Spleen (tissue), 11 donors: ENCODE results near the gene ATP13A1. TPM values are rescaled to one million over a fixed set of nuclear protein-coding genes. Genes with fewer than 3 reads are reported as not detected.

Source experiments
- DNase-seq: peaks from one replicate; pipeline ENCODE4 v3.0.0-alpha.2; 2020
- H3K27ac ChIP-seq, 8 donors: fragments of 200-600 bp; sonication (generic) in 7 of 8; 1 replicate in 4 of 8; 2 replicates in 4 of 8; pipeline versions ENCODE4 v1.5.0 to v1.8.0; 2016 to 2021; ENCODE audit warnings: inconsistent platforms in 4 of 8, mild to moderate bottlenecking in 4 of 8, moderate library complexity in 1 of 8
- H3K27me3 ChIP-seq, 7 donors: fragments of 200-600 bp; sonication (generic) in 6 of 7; replicated peaks in 1 of 7; 1 replicate in 4 of 7; 2 replicates in 3 of 7; pipeline versions ENCODE4 v1.5.0 to v1.8.0; 2016 to 2021; ENCODE audit warnings: inconsistent platforms in 3 of 7, mild to moderate bottlenecking in 1 of 7
- H3K36me3 ChIP-seq, 6 donors: fragments of 200-600 bp; sonication (generic) in 5 of 6; 1 replicate in 4 of 6; 2 replicates in 2 of 6; pipeline versions ENCODE4 v1.5.0 to v1.8.0; 2016 to 2021; ENCODE audit warnings: inconsistent platforms in 2 of 6
- H3K4me1 ChIP-seq, 6 donors: fragments of 200-600 bp; sonication (generic) in 5 of 6; 1 replicate in 3 of 6; 2 replicates in 3 of 6; pipeline versions ENCODE4 v1.5.0 to v1.8.0; 2016 to 2021; ENCODE audit warnings: inconsistent platforms in 3 of 6
- H3K4me3 ChIP-seq, 8 donors: fragments of 200-600 bp; sonication (generic) in 7 of 8; 1 replicate in 4 of 8; 2 replicates in 4 of 8; pipeline versions ENCODE4 v1.5.0 to v1.8.0; 2016 to 2021; ENCODE audit warnings: inconsistent platforms in 4 of 8, mild to moderate bottlenecking in 4 of 8, moderate library complexity in 2 of 8
- H3K9me3 ChIP-seq, 8 donors: fragments of 200-600 bp; sonication (generic) in 7 of 8; 1 replicate in 4 of 8; 2 replicates in 4 of 8; pipeline versions ENCODE4 v1.5.0 to v1.8.0; 2016 to 2021; ENCODE audit warnings: inconsistent platforms in 4 of 8
- POLR2A ChIP-seq, 3 donors: fragments of 450-650 bp; IDR thresholded peaks; one replicate each; pipeline ENCODE4 v1.5.1; 2017; ENCODE audit warnings: antibody characterized with exemption in 3 of 3, mild to moderate bottlenecking in 1 of 3
- POLR2AphosphoS5 ChIP-seq, 3 donors: sonication (generic); formaldehyde crosslinking; IDR thresholded peaks; one replicate each; pipeline ENCODE4 v1.5.1; 2017; ENCODE audit warnings: antibody characterized with exemption in 3 of 3
- WGBS, 5 donors: extraction: QIAGEN DNeasy Blood & Tissue Kit in 3 of 5; methylation state at CpG; one replicate each; pipeline versions ENCODE4 v1.1.5 to v1.1.7; 2013 to 2018; 5-methylcytosine and 5-hydroxymethylcytosine counted together
- intact Hi-C: fragments of 100-400 bp; cut with DNase I; formaldehyde crosslinking; loops from one replicate; pipeline ENCODE4 v1.15.0; 2023; ENCODE audit warnings: low total_unique reads
- polyA plus RNA-seq, 3 donors: library from polyadenylated mRNA; stranded (reverse); fragments of 200-250 nt; gene quantifications; one replicate each; pipeline ENCODE4 v1.2.1, GENCODE V29; 2013
- total RNA-seq, 7 donors: library from RNA; depleted of rRNA in 3 of 7; stranded (reverse); fragments of >200 nt in 3 of 7; fragmentation: NEBNext Ultra II Directional in 4 of 7; extraction: Animal tissue kit (Norgen Biotek cat#: 25700) in 4 of 7; gene quantifications; one replicate each; pipeline versions ENCODE4 v1.1.0 to v1.2.1, GENCODE V29; 2016 to 2021
- TF ChIP-seq, protein P1 (sequence below), 11 experiments: fragments of 200-600 bp in 7 of 11; fragments of 450-650 bp in 4 of 11; sonication (generic) in 4 of 11; IDR thresholded peaks in 8 of 11; conservative IDR thresholded peaks in 3 of 11; 1 replicate in 7 of 11; 2 replicates in 4 of 11; pipeline versions ENCODE4 v1.4.0 to v1.8.0; 2016 to 2021; ENCODE audit warnings: antibody characterized with exemption in 11 of 11, inconsistent platforms in 4 of 11, mild to moderate bottlenecking in 1 of 11
- donor health status: healthy with polysubstance abuse.
- donor health status: DM: no; HTN: no; CAD: no; lungs with moderate emphysema.
- donor health status: DM: no; HTN: no; CAD: no.
- donor health status: Bipolar disorder and iron deficiency.
- donor health status: healthy.
- donor health status: DM: no; HTN: no; CAD: no.
- donor health status: DM: yes; HTN: yes; CAD: no.

The ATP13A1 gene
- total and polyA plus RNA-seq, 10 donors = 39.7 to 301 (median 99.7) TPM

DNA sequence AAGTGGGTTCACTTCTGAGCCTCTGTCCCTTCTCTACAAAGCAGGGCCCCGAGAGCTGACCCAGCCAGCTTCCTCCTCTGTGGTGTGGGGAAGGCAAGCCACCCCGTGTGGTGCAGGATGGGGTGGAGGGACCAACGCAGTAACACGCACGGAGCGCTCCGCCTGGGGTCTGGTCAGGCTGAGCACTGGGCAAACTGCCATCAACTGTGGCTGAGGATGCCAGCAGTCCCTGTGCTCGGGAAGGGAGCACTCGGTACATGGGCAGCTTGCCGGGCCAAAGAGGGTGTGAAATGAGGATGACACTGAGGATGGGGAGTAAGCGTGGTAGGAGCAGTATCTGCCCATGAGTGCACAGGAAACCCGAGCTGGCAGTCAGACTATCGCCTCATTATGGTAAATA lies 12.4 kb downstream of the ATP13A1 start:
- H3K27me3 ChIP-seq = no peaks in the 10 kb centered on the region
- intact Hi-C loops = no loop called here
- no peak overlapping the region for H3K4me3 ChIP-seq
- 70 to 93% (median 73%) methylated on average over 13 of the region's 13 CpGs for WGBS, 5 donors
- TF ChIP-seq POLR2A (IDR thresholded peaks at IDR 0.05) (no peak), POLR2AphosphoS5 (IDR thresholded peaks at IDR 0.05) (peak in 1 of 3 donors; percentile 62)
- TF ChIP-seq, protein P1, sequence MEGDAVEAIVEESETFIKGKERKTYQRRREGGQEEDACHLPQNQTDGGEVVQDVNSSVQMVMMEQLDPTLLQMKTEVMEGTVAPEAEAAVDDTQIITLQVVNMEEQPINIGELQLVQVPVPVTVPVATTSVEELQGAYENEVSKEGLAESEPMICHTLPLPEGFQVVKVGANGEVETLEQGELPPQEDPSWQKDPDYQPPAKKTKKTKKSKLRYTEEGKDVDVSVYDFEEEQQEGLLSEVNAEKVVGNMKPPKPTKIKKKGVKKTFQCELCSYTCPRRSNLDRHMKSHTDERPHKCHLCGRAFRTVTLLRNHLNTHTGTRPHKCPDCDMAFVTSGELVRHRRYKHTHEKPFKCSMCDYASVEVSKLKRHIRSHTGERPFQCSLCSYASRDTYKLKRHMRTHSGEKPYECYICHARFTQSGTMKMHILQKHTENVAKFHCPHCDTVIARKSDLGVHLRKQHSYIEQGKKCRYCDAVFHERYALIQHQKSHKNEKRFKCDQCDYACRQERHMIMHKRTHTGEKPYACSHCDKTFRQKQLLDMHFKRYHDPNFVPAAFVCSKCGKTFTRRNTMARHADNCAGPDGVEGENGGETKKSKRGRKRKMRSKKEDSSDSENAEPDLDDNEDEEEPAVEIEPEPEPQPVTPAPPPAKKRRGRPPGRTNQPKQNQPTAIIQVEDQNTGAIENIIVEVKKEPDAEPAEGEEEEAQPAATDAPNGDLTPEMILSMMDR (IDR thresholded peaks at IDR 0.05 in 8 of 11, conservative IDR thresholded peaks at IDR 0.05 in 3 of 11) = no peak
- peaks cover 19 to 100% (median 98%) of the 10 kb centered on the region in 6 donors for H3K36me3 ChIP-seq
- H3K27ac ChIP-seq = no peak overlapping the region
- no peaks in the 10 kb centered on the region for H3K4me1 ChIP-seq
- no peaks in the 10 kb centered on the region for H3K9me3 ChIP-seq
- no peak for DNase-seq

DNA sequence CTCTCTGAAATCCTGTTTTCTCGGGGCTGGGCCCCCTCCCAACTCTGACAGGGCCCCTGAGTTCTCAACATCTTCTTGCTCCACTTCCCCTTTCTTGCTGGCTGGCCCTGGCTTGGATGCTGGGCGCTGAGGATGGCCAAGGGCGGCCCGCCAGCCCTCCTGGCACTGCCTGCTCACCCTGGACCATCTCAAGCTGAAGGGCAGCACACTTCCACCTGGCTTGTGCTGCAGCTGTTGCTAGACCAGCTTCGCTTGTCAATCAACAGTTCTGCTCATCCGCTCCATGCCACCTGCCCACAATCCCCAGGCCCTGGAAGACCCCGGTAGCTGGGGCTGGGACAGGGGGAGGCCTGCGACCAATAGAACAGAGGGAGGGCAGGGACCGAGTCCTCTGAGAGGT lies 13.1 kb downstream of the ATP13A1 start:
- H3K9me3 ChIP-seq = no peaks in the 10 kb centered on the region
- no peaks in the 10 kb centered on the region for H3K27me3 ChIP-seq
- H3K4me1 ChIP-seq = no peaks in the 10 kb centered on the region
- no peak overlapping the region for H3K4me3 ChIP-seq
- intact Hi-C loops = no loop called here
- no peak for DNase-seq
- peaks cover 17 to 100% (median 98%) of the 10 kb centered on the region in 6 donors for H3K36me3 ChIP-seq
- TF ChIP-seq POLR2AphosphoS5 (IDR thresholded peaks at IDR 0.05) = peak in 2 of 3 donors; percentile 23 to 32
- no peak for TF ChIP-seq POLR2A (IDR thresholded peaks at IDR 0.05)
- WGBS, 5 donors = 76 to 91% (median 89%) methylated on average over 6 to 9 of the region's 9 CpGs
- H3K27ac ChIP-seq = no peak overlapping the region

DNA sequence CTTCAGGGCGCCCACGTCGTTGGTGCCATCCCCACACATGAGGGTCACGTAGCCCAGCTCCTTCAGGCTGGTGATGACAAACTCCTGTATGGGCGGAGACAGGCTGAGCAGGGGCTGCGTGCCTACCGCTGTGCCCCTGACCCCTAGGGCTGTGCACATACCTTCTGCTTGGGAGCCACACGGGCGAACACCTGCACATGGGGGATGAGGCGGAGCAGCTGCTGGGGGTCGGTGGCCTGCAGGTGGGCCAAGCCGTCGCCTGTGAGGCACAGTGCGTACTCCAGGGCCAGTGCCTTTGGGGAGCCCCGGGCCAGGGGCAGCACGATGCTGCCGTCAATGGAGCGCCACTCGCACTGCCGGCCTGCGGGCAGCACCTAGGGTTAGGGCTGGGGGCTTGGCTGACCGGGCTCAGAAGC lies 13.9 kb downstream of the ATP13A1 start:
- no peak overlapping the region for H3K27ac ChIP-seq
- H3K9me3 ChIP-seq = no peaks in the 10 kb centered on the region
- DNase-seq = no peak
- H3K4me3 ChIP-seq = no peak overlapping the region
- peaks cover 11 to 100% (median 98%) of the 10 kb centered on the region in 6 donors for H3K36me3 ChIP-seq
- H3K4me1 ChIP-seq = peaks cover 0 to 1% (median 0%) of the 10 kb centered on the region in 6 donors
- TF ChIP-seq, protein P1 (IDR thresholded peaks at IDR 0.05 in 8 of 11, conservative IDR thresholded peaks at IDR 0.05 in 3 of 11) = no peak
- peak in 1 of 3 donors; percentile 71 for TF ChIP-seq POLR2AphosphoS5 (IDR thresholded peaks at IDR 0.05)
- no peak for TF ChIP-seq POLR2A (IDR thresholded peaks at IDR 0.05)
- WGBS, 5 donors = 92 to 95% (median 94%) methylated on average over 10 to 22 of the region's 22 CpGs
- intact Hi-C loops = no loop called here
- no peaks in the 10 kb centered on the region for H3K27me3 ChIP-seq

DNA sequence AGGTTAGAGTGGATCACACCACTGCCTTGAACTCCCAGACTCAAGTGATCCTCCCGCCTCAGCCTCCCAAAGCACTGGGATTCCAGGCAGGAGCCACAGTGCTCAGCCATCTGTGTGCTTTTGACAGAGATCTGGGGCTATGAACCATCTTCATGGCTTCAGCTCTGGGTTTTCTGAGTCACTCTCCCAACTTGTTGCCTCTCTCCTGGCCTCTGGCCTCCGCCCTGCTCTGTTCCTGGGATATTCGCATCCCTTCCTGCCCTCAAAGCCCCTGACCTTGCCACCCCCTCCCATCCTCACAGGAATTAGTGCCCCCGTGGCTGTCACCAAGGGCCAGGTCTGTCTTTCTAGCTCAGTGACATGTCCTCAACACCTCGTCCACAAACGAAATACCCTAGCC lies 14.3 kb downstream of the ATP13A1 start:
- H3K4me3 ChIP-seq = no peak overlapping the region
- 82 to 95% (median 90%) methylated on average over 6 of the region's 6 CpGs for WGBS, 5 donors
- TF ChIP-seq POLR2AphosphoS5 (IDR thresholded peaks at IDR 0.05) (no peak), POLR2A (IDR thresholded peaks at IDR 0.05) (no peak)
- TF ChIP-seq, protein P1 (IDR thresholded peaks at IDR 0.05 in 8 of 11, conservative IDR thresholded peaks at IDR 0.05 in 3 of 11) = no peak
- intact Hi-C loops = no loop called here
- H3K4me1 ChIP-seq = peaks cover 0 to 5% (median 1%) of the 10 kb centered on the region in 6 donors
- H3K9me3 ChIP-seq = no peaks in the 10 kb centered on the region
- DNase-seq = no peak
- H3K36me3 ChIP-seq = peaks cover 10 to 100% (median 98%) of the 10 kb centered on the region in 6 donors
- H3K27ac ChIP-seq = no peak overlapping the region
- no peaks in the 10 kb centered on the region for H3K27me3 ChIP-seq
